SK-N-SH treated with all-trans-retinoic acid at 6 μM for 48 hours (cell line): ENCODE measurements around the gene TDRD12.
"Not testable (repeated sequence)": the region's sequence is repeated elsewhere in the genome, so short reads cannot be mapped to it uniquely, and the experiment has no call there.

Source experiments
- ATAC-seq: fragments of 200-7000 bp; cut with Tn5 transposase; 3 replicates; pipeline ENCODE4 v1.9.1; 2020; ENCODE audit warnings: mild to moderate bottlenecking, moderate library complexity
- ARNTL ChIP-seq: fragments of 450-650 bp; formaldehyde crosslinking; IDR thresholded peaks from 2 replicates; pipeline ENCODE4 v1.5.0; 2020; ENCODE audit warnings: low read depth, mild to moderate bottlenecking, moderate library complexity, borderline replicate concordance
- BACH2 ChIP-seq: fragments of 250-450 bp; sonication (Bioruptor Pico); IDR thresholded peaks from 2 replicates; pipeline ENCODE4 v1.9.0; 2021; ENCODE audit warnings: mild to moderate bottlenecking, borderline replicate concordance
- CSDC2 ChIP-seq: fragments of 250-450 bp; sonication (Bioruptor Pico); IDR thresholded peaks from 2 replicates; pipeline ENCODE4 v1.5.0; 2020; ENCODE audit warnings: mild to moderate bottlenecking, moderate library complexity
- ESRRG ChIP-seq: fragments of 250-450 bp; sonication (Bioruptor Pico); IDR thresholded peaks from 2 replicates; pipeline ENCODE4 v1.6.1; 2021; ENCODE audit warnings: mild to moderate bottlenecking
- GLIS3 ChIP-seq: fragments of 250-450 bp; sonication (Bioruptor Pico); IDR thresholded peaks from 2 replicates; pipeline ENCODE4 v1.5.0; 2020; ENCODE audit warnings: mild to moderate bottlenecking, moderate library complexity
- ISL1 ChIP-seq: fragments of 250-450 bp; sonication (Bioruptor Pico); IDR thresholded peaks from 2 replicates; pipeline ENCODE4 v2.1.2; 2022; ENCODE audit warnings: mild to moderate bottlenecking, moderate library complexity
- OSR1 ChIP-seq: fragments of 250-450 bp; sonication (Bioruptor Pico); IDR thresholded peaks from 2 replicates; pipeline ENCODE4 v1.8.0; 2022; ENCODE audit warnings: moderate library complexity, mild to moderate bottlenecking, inconsistent platforms
- PATZ1 ChIP-seq: fragments of 250-450 bp; sonication (Bioruptor Pico); IDR thresholded peaks from 2 replicates; pipeline ENCODE4 v1.8.0; 2020; ENCODE audit warnings: mild to moderate bottlenecking, moderate library complexity, borderline replicate concordance
- POU6F1 ChIP-seq: fragments of 250-450 bp; sonication (Bioruptor Pico); IDR thresholded peaks from 2 replicates; pipeline ENCODE4 v1.8.0; 2021; ENCODE audit warnings: low read depth, mild to moderate bottlenecking, moderate library complexity, borderline replicate concordance
- PPARA ChIP-seq: fragments of 250-450 bp; sonication (Bioruptor Pico); IDR thresholded peaks from 2 replicates; pipeline ENCODE4 v1.5.0; 2020; ENCODE audit warnings: mild to moderate bottlenecking, borderline replicate concordance
- RARB ChIP-seq: fragments of 250-450 bp; sonication (Bioruptor Pico); IDR thresholded peaks from 2 replicates; pipeline ENCODE4 v1.8.0; 2021; ENCODE audit warnings: mild to moderate bottlenecking, moderate library complexity
- SNAI2 ChIP-seq: fragments of 250-450 bp; sonication (Bioruptor Pico); IDR thresholded peaks from 2 replicates; pipeline ENCODE4 v1.5.0; 2020; ENCODE audit warnings: mild to moderate bottlenecking, moderate library complexity
- TCF4 ChIP-seq: fragments of 250-450 bp; sonication (Bioruptor Pico); IDR thresholded peaks from 2 replicates; pipeline ENCODE4 v1.8.0; 2021; ENCODE audit warnings: mild to moderate bottlenecking, moderate library complexity, borderline replicate concordance
- TOX ChIP-seq: fragments of 250-450 bp; sonication (Bioruptor Pico); IDR thresholded peaks from 2 replicates; pipeline ENCODE4 v1.8.0; 2021; ENCODE audit warnings: mild to moderate bottlenecking, moderate library complexity, borderline replicate concordance
- TSHZ2 ChIP-seq: fragments of 250-450 bp; sonication (Bioruptor Pico); IDR thresholded peaks from 2 replicates; pipeline ENCODE4 v1.5.0; 2020; ENCODE audit warnings: mild to moderate bottlenecking, moderate library complexity
- ZC3H10 ChIP-seq: fragments of 250-450 bp; sonication (Bioruptor Pico); IDR thresholded peaks from 2 replicates; pipeline ENCODE4 v1.5.1; 2021; ENCODE audit warnings: mild to moderate bottlenecking, moderate library complexity
- ZFP3 ChIP-seq: fragments of 250-450 bp; sonication (Bioruptor Pico); IDR thresholded peaks from 2 replicates; pipeline ENCODE4 v1.5.0; 2020; ENCODE audit warnings: mild to moderate bottlenecking, moderate library complexity
- ZFP30 ChIP-seq: fragments of 450-650 bp; formaldehyde crosslinking; IDR thresholded peaks from 2 replicates; pipeline ENCODE4 v1.5.0; 2022; ENCODE audit warnings: mild to moderate bottlenecking, moderate library complexity
- ZNF565 ChIP-seq: fragments of 450-650 bp; formaldehyde crosslinking; conservative IDR thresholded peaks from 2 replicates; pipeline ENCODE4 v1.5.0; 2020; ENCODE audit warnings: low read depth, mild to moderate bottlenecking, moderate library complexity
- ZNF70 ChIP-seq: fragments of 450-650 bp; formaldehyde crosslinking; IDR thresholded peaks from 2 replicates; pipeline ENCODE4 v1.5.0; 2020; ENCODE audit warnings: mild to moderate bottlenecking, moderate library complexity
- ZNF8 ChIP-seq: fragments of 450-650 bp; formaldehyde crosslinking; IDR thresholded peaks from 2 replicates; pipeline ENCODE4 v1.5.0; 2020; ENCODE audit warnings: mild to moderate bottlenecking, moderate library complexity
- TF ChIP-seq, protein P1 (sequence below): fragments of 250-450 bp; sonication (Bioruptor Pico); IDR thresholded peaks from 2 replicates; pipeline ENCODE4 v1.5.1; 2021; ENCODE audit warnings: mild to moderate bottlenecking, moderate library complexity
- TF ChIP-seq, protein P2 (sequence below): fragments of 250-450 bp; sonication (Bioruptor Pico); IDR thresholded peaks from 2 replicates; pipeline ENCODE4 v1.5.1; 2020; ENCODE audit warnings: low read depth, mild to moderate bottlenecking, moderate library complexity

TDRD12 gene

GRCh38 chr19:32711747-32712146 is 7.8 kb upstream of the TDRD12 start:
- no peak for ATAC-seq
- no peak for TF ChIP-seq POU6F1
- TF ChIP-seq SNAI2 (CRISPR knock-in tag) = no peak
- no peak for TF ChIP-seq ZNF70 (CRISPR knock-in tag)
- TF ChIP-seq BACH2 (CRISPR knock-in tag) = no peak
- TF ChIP-seq ZNF565 (CRISPR knock-in tag) = no peak
- no peak for TF ChIP-seq TSHZ2
- no peak for TF ChIP-seq OSR1 (CRISPR knock-in tag)
- TF ChIP-seq PPARA (CRISPR knock-in tag) = no peak
- no peak for TF ChIP-seq CSDC2 (CRISPR knock-in tag)
- TF ChIP-seq ZFP30 (CRISPR knock-in tag) = no peak

- ATAC-seq = not testable (repeated sequence)
Measured at GRCh38 chr19:32716203-32716602, 3.4 kb upstream of the TDRD12 start.

DNA sequence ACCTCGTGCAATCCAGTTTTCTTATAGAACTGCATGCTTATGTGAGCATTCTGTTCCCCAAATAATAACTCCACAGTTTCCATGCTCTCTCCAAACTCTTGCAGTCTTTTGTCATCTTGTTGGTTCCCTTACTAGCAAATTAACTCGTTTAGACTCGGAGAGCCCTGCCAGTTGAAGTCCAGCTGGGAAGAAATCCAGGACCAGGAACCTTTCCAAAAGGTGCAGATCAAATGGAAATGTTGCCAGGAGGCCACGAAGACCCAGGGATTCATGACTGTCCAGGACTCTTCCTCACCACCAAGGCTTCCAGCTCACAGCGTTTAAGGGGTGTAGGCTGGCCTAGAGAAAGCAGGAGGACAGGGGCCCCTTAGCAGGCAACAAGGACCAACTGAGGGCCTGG is 2.1 kb upstream of the TDRD12 start:
- TF ChIP-seq ISL1 (CRISPR knock-in tag) = no peak
- TF ChIP-seq ARNTL (CRISPR knock-in tag) = no peak
- TF ChIP-seq OSR1 (CRISPR knock-in tag) = no peak
- no peak for TF ChIP-seq ZNF565 (CRISPR knock-in tag)
- TF ChIP-seq ZC3H10 (CRISPR knock-in tag) = no peak
- TF ChIP-seq CSDC2 (CRISPR knock-in tag) = no peak
- TF ChIP-seq GLIS3 (CRISPR knock-in tag) = no peak
- no peak for TF ChIP-seq PATZ1 (CRISPR knock-in tag)
- TF ChIP-seq, protein P1, sequence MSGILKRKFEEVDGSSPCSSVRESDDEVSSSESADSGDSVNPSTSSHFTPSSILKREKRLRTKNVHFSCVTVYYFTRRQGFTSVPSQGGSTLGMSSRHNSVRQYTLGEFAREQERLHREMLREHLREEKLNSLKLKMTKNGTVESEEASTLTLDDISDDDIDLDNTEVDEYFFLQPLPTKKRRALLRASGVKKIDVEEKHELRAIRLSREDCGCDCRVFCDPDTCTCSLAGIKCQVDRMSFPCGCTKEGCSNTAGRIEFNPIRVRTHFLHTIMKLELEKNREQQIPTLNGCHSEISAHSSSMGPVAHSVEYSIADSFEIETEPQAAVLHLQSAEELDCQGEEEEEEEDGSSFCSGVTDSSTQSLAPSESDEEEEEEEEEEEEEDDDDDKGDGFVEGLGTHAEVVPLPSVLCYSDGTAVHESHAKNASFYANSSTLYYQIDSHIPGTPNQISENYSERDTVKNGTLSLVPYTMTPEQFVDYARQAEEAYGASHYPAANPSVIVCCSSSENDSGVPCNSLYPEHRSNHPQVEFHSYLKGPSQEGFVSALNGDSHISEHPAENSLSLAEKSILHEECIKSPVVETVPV (CRISPR knock-in tag) = no peak
- no peak for TF ChIP-seq TCF4
- TF ChIP-seq RARB (CRISPR knock-in tag) = no peak
- no peak for TF ChIP-seq ZFP30 (CRISPR knock-in tag)
- TF ChIP-seq SNAI2 (CRISPR knock-in tag) = no peak
- TF ChIP-seq ESRRG (CRISPR knock-in tag) = no peak
- TF ChIP-seq TOX = no peak
- TF ChIP-seq TSHZ2 = no peak
- no peak for TF ChIP-seq PPARA (CRISPR knock-in tag)
- TF ChIP-seq ZNF8 (CRISPR knock-in tag) = no peak
- TF ChIP-seq ZFP3 = no peak
- TF ChIP-seq, protein P2, sequence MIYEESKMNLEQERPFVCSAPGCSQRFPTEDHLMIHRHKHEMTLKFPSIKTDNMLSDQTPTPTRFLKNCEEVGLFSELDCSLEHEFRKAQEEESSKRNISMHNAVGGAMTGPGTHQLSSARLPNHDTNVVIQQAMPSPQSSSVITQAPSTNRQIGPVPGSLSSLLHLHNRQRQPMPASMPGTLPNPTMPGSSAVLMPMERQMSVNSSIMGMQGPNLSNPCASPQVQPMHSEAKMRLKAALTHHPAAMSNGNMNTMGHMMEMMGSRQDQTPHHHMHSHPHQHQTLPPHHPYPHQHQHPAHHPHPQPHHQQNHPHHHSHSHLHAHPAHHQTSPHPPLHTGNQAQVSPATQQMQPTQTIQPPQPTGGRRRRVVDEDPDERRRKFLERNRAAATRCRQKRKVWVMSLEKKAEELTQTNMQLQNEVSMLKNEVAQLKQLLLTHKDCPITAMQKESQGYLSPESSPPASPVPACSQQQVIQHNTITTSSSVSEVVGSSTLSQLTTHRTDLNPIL (CRISPR knock-in tag) = no peak
- ATAC-seq = no peak
